ENCODE measurements around the gene RAD51B.
A peak's percentile ranks its signal among the peaks of the same experiment; 100 is the strongest.

Gene RAD51B

DNA sequence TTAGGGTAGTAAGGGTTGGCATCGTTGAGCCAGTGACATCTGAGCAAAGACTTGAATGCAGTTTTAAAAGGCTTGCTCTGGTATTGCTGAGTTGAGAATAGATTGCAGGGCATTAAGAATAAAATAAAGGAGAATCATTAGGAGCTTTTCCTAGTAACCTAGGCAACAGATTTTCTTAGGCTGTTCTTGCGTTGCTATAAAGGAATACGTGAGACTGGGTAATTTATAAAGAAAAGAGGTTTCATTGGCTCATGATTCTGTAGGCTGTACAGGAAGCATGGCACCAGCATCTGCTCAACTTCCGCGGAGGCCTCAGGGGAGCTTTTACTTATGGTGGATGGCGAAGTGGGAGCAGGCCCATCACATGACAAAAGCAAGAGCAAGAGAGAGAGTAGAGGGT lies 97.4 kb downstream of the RAD51B start:
- DNase-seq (ENCODE audit: low read depth) = no peak

DNA sequence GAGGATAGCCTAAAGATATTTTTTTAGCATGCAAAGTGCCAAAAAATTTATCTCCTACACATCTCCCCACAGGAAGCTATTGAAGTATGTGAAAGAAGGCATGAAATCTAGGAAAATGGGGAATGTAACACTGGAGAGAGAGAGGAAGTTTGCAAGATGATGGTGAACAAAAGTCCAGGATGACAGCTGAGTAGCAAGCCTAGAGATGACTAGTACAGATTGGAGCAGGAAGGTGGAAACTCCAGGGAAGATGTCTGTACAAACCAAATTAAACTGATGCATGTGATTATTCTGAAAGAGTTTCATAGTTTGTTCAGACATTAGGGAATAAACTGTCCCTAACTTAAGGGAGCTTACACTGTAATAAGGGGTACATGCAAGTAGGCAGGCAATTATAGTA lies 99.3 kb downstream of the RAD51B start:
- H3K4me3 ChIP-seq (replicated peaks; ENCODE audit: low read depth, low read length) = no peak overlapping the region
- TF ChIP-seq, protein P1, sequence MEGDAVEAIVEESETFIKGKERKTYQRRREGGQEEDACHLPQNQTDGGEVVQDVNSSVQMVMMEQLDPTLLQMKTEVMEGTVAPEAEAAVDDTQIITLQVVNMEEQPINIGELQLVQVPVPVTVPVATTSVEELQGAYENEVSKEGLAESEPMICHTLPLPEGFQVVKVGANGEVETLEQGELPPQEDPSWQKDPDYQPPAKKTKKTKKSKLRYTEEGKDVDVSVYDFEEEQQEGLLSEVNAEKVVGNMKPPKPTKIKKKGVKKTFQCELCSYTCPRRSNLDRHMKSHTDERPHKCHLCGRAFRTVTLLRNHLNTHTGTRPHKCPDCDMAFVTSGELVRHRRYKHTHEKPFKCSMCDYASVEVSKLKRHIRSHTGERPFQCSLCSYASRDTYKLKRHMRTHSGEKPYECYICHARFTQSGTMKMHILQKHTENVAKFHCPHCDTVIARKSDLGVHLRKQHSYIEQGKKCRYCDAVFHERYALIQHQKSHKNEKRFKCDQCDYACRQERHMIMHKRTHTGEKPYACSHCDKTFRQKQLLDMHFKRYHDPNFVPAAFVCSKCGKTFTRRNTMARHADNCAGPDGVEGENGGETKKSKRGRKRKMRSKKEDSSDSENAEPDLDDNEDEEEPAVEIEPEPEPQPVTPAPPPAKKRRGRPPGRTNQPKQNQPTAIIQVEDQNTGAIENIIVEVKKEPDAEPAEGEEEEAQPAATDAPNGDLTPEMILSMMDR (IDR thresholded peaks at IDR 0.05; ENCODE audit: low read length, missing control alignments) = no peak
- no peak for DNase-seq (ENCODE audit: low read depth)

More for the DNA sequence above, 97.4 kb downstream of the RAD51B start:
- TF ChIP-seq, protein P1 (IDR thresholded peaks at IDR 0.05; ENCODE audit: low read length, missing control alignments) = no peak
- no peak overlapping the region for H3K4me3 ChIP-seq (replicated peaks; ENCODE audit: low read depth, low read length)

DNA sequence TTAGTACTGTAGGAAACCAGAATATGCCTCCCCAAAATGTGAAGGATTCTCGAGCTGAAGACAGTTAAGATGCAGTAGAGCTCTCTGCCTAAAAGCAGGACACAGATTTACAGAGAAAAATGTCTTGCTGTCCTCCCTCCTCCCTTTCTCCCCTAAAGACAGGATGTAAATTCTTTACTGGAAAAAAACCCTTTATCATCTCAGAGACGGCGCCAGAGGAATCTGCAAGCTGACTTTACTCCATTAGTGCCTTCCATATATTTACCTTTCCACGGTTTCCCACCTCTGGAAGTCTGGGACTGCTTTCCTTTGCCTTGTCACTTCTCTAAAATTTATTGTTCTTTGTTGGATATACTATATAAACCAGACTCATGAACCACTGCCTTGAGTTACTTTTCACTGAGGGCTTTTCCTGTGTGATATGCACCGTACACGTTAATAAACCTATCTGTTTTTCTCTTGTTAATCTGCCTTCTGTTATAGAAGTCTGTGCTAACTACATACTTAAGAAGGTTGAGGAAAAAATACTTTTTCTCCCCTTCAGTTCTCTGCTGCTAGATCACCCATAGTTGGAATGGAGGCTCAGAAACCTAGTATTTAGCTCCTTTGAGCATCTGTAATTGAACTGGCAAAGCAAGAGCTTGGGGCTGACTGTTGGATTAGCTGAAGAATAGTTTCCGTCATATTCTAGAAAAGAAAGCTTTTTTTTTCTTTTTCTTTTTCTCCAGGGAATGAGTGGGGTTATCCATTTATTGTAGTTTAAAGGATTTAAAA lies 99.9 kb downstream of the RAD51B start:
- peak; percentile 18 for DNase-seq (ENCODE audit: low read depth)

DNA sequence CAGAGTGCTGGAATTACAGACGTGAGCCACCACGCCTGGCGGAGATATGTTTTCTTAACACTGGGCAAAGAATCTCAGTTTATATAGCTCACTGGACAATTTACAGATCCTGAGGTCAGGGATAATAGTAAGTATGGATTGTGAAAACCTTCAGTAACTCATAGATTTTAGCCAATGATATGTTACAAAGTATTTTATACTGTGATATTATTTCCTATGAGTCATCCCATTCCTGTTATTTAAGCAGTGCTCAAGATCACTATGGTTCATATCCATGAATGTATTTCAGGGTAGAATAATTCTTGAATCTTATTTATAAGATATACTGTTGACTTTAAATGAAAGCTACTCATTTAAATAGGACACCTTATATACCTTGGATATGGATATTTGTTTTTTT lies 107.2 kb downstream of the RAD51B start:
- DNase-seq (ENCODE audit: low read depth) = no peak
- H3K4me3 ChIP-seq (replicated peaks; ENCODE audit: low read depth, low read length) = no peak overlapping the region
- TF ChIP-seq, protein P1 (IDR thresholded peaks at IDR 0.05; ENCODE audit: low read length, missing control alignments) = no peak

More for the DNA sequence above, 99.9 kb downstream of the RAD51B start:
- no peak overlapping the region for H3K4me3 ChIP-seq (replicated peaks; ENCODE audit: low read depth, low read length)
- TF ChIP-seq, protein P1 (IDR thresholded peaks at IDR 0.05; ENCODE audit: low read length, missing control alignments) = no peak

DNA sequence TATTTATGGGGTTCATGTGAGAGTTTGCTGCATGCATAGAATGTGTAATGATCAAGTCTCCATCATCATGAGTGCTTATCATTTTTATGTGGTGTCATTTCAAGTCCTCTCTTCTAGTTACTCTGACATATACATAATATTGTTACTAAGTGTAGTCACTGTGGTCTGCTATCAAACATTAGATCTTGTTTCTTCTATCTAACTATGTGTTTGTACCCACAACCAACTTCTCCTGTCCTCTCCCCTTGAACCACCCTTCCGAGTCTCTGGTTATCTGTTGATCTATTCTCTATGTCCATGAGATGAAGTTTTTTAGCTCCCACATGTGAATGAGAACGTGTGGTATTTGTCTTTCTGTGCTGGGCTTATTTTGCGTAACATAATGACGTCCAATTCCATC lies 107.7 kb downstream of the RAD51B start:
- H3K4me3 ChIP-seq (replicated peaks; ENCODE audit: low read depth, low read length) = no peak overlapping the region
- TF ChIP-seq, protein P1 (IDR thresholded peaks at IDR 0.05; ENCODE audit: low read length, missing control alignments) = no peak
- no peak for DNase-seq (ENCODE audit: low read depth)

DNA sequence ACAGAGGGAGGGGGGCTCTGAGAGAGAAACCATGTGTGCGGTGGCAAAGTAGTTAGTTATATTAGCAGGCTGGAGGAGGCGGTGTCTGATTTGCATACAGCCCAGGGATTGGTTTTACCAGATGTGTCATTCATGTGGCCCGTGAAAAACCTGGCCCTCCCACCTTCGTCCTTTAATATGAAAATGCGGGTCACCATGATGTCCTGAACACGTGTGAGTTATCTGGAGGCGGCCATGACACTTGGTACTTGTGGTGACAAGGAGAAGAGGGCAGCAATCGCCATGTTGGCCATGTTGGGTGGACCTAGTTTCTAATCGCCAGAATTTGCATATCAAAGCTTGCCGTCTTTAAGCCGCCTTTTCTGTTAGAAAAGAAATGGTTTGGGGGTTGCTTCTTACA lies 108.8 kb downstream of the RAD51B start:
- no peak for DNase-seq (ENCODE audit: low read depth)
- no peak overlapping the region for H3K4me3 ChIP-seq (replicated peaks; ENCODE audit: low read depth, low read length)
- TF ChIP-seq, protein P1 (IDR thresholded peaks at IDR 0.05; ENCODE audit: low read length, missing control alignments) = no peak
